ENCODE data around the gene HES5.

GRCh38 chr1:2526824-2527555, 3.1 kb downstream of the HES5 start:
- TF ChIP-seq, protein P1, sequence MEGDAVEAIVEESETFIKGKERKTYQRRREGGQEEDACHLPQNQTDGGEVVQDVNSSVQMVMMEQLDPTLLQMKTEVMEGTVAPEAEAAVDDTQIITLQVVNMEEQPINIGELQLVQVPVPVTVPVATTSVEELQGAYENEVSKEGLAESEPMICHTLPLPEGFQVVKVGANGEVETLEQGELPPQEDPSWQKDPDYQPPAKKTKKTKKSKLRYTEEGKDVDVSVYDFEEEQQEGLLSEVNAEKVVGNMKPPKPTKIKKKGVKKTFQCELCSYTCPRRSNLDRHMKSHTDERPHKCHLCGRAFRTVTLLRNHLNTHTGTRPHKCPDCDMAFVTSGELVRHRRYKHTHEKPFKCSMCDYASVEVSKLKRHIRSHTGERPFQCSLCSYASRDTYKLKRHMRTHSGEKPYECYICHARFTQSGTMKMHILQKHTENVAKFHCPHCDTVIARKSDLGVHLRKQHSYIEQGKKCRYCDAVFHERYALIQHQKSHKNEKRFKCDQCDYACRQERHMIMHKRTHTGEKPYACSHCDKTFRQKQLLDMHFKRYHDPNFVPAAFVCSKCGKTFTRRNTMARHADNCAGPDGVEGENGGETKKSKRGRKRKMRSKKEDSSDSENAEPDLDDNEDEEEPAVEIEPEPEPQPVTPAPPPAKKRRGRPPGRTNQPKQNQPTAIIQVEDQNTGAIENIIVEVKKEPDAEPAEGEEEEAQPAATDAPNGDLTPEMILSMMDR (IDR thresholded peaks at IDR 0.05 in 8 of 11, conservative IDR thresholded peaks at IDR 0.05 in 3 of 11), result no peak
- no peak for TF ChIP-seq POLR2AphosphoS5 (IDR thresholded peaks at IDR 0.05)
- TF ChIP-seq POLR2A (IDR thresholded peaks at IDR 0.05), result no peak

All from spleen (tissue), 7 donors.